ENCODE data around the gene JMJD7. TPM values are rescaled to one million over a fixed set of nuclear protein-coding genes. Genes with fewer than 3 reads are reported as not detected.

JMJD7 gene
- total RNA-seq, 1 experiment from 2014 or later, result 13.5 TPM

DNA sequence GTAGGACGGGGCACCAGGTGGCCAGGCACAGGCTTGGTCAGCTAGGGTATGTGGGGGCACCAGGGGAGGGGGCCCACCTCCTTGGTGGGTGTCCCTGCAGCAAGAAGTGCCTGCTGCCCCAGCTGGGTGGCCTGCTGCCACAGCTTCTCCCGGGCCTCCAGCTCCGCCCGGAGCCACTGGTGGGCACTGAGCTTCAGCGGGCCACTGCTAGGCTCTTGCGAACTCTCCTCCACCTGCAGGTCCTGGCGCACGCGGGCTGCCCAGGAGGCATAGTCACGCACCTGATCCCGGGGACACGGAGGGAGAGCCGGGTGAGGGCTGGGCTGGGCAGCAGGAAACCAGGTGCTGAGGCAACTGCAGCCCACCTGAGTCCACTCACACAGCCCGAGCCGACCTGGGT lies 40.4 kb downstream of the JMJD7 start:
- H3K9me2 ChIP-seq (ENCODE audit: insufficient read depth), result no peaks in the 10 kb centered on the region
- no peaks in the 10 kb centered on the region for H3K79me2 ChIP-seq (ENCODE audit: insufficient read depth, low read length)
- no peak overlapping the region for H2AFZ ChIP-seq (ENCODE audit: low read depth, low read length, poor library complexity, severe bottlenecking)
- H3K36me3 ChIP-seq (ENCODE audit: control insufficient read depth in 1 of 2, insufficient read depth in 2 of 2, low read length in 2 of 2), result no peaks in the 10 kb centered on the region
- ChIA-PET POLR2A (no interaction called here), CTCF (no interaction called here), RAD21 (ENCODE audit: low non-redundant PET in 1 of 2, low total read pairs in 2 of 2, uncharacterized antibody in 2 of 2, unreplicated experiment in 2 of 2) (no interaction called here)
- no peaks in the 10 kb centered on the region for H3K27me3 ChIP-seq (ENCODE audit: insufficient read depth, low read length)
- H3K4me1 ChIP-seq (ENCODE audit: control insufficient read depth in 1 of 2, insufficient read depth in 2 of 2, low read length in 2 of 2), result peaks cover 0 to 8% of the 10 kb centered on the region in 2 experiments; a peak in 2 of 4 replicates
- no peak overlapping the region for H3K4me3 ChIP-seq (replicated peaks in 1 of 2; ENCODE audit: low read depth in 1 of 2, low read length in 2 of 2)
- ATAC-seq (no peak), DNase-seq (ENCODE audit: low read depth, low spot score) (no peak)
- H3K4me2 ChIP-seq (ENCODE audit: low read length), result no peak overlapping the region
- H4K20me1 ChIP-seq (ENCODE audit: insufficient read depth), result no peaks in the 10 kb centered on the region
- no TSS peak for BruUV-seq (replicated peaks)
- TF ChIP-seq SRF (IDR thresholded peaks at IDR 0.05; ENCODE audit: low read depth) (no peak), EZH2phosphoT487 (IDR thresholded peaks at IDR 0.05; ENCODE audit: borderline replicate concordance) (no peak), EGR1 (IDR thresholded peaks at IDR 0.05; ENCODE audit: low read depth) (no peak)
- no peaks in the 10 kb centered on the region for H3K9me3 ChIP-seq (ENCODE audit: control insufficient read depth in 1 of 2, insufficient read depth in 1 of 2, low read depth in 1 of 2, low read length in 2 of 2)
- intact Hi-C loops (cut with micrococcal nuclease), result no loop called here
- H3K9ac ChIP-seq (ENCODE audit: low read length), result no peak overlapping the region
- no peak overlapping the region for H3K27ac ChIP-seq (ENCODE audit: low read depth, low read length)

DNA sequence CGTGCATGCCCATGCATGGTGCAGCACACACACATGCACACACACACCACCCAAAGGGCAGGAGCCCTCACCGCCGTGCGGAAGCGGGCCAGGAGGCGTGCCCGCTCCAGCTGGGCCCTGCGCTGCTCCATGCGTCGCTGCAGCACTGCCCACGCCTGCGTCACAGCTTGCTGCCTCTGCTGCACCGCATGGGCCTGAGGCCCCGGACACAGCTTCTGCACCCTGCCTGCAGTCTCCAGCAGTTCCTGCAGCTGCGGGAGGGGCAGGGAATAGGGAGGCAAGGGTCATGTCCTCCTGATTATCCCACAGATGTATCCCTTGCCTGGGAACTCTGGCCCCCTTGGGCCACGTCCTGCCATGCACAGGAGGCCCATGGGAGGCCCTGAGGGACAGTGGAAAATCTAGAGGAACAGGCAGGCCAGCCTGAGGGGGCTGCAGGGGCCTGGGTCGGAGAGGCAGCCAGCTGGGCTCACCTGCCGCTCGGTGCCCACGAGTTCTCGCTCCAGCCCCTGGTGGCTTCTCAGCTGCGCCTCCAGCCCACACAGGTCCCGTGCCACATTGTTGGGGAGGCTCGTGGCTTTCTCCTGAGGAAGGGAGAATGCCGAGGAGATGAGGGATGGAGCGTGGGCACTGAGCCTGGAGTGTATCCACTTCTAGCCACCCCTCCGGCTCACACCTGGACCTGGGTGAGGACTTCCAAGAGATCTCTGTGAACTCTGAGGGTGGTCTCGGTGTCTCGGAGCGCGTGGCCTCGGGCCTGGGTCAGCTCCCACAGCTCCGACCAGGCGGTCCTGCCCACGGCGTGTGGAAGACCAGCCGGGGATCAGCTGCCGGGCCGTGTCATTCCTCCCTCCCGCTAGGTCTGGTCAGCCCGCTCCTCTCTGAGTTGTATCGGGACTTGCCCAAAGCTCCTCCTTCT lies 42.1 kb downstream of the JMJD7 start:
- ChIA-PET RAD21 (ENCODE audit: low non-redundant PET in 1 of 2, low total read pairs in 2 of 2, uncharacterized antibody in 2 of 2, unreplicated experiment in 2 of 2) (no interaction called here), CTCF (no interaction called here), POLR2A (no interaction called here)
- BruUV-seq (replicated peaks), result no TSS peak
- H3K9me3 ChIP-seq (ENCODE audit: control insufficient read depth in 1 of 2, insufficient read depth in 1 of 2, low read depth in 1 of 2, low read length in 2 of 2), result no peaks in the 10 kb centered on the region
- no peak for ATAC-seq
- no peaks in the 10 kb centered on the region for H3K36me3 ChIP-seq (ENCODE audit: control insufficient read depth in 1 of 2, insufficient read depth in 2 of 2, low read length in 2 of 2)
- no peaks in the 10 kb centered on the region for H4K20me1 ChIP-seq (ENCODE audit: insufficient read depth)
- no peak overlapping the region for H3K4me3 ChIP-seq (replicated peaks in 1 of 2; ENCODE audit: low read depth in 1 of 2, low read length in 2 of 2)
- intact Hi-C loops (cut with micrococcal nuclease), result no loop called here
- no peaks in the 10 kb centered on the region for H3K27me3 ChIP-seq (ENCODE audit: insufficient read depth, low read length)
- H3K9ac ChIP-seq (ENCODE audit: low read length), result no peak overlapping the region
- H3K9me2 ChIP-seq (ENCODE audit: insufficient read depth), result no peaks in the 10 kb centered on the region
- H3K4me1 ChIP-seq (ENCODE audit: control insufficient read depth in 1 of 2, insufficient read depth in 2 of 2, low read length in 2 of 2), result peaks cover 0 to 8% of the 10 kb centered on the region in 2 experiments; a peak in 2 of 4 replicates
- H3K79me2 ChIP-seq (ENCODE audit: insufficient read depth, low read length), result no peaks in the 10 kb centered on the region
- no peak for DNase-seq (ENCODE audit: low read depth, low spot score)
- H3K4me2 ChIP-seq (ENCODE audit: low read length), result no peak overlapping the region
- no peak overlapping the region for H2AFZ ChIP-seq (ENCODE audit: low read depth, low read length, poor library complexity, severe bottlenecking)
- no peak overlapping the region for H3K27ac ChIP-seq (ENCODE audit: low read depth, low read length)
- no peak for TF ChIP-seq FOSL1 (IDR thresholded peaks at IDR 0.05; ENCODE audit: low read depth)

All from HCT116 (cell line).